Measurements from ENCODE around the gene PKD2L1. TPM values are rescaled to one million over a fixed set of nuclear protein-coding genes. Genes with fewer than 3 reads are reported as not detected.
"Not testable (repeated sequence)": the region's sequence is repeated elsewhere in the genome, so short reads cannot be mapped to it uniquely, and the experiment has no call there.

Gene PKD2L1
- total RNA-seq, 2 donors from 2014 or later: not detected

DNA sequence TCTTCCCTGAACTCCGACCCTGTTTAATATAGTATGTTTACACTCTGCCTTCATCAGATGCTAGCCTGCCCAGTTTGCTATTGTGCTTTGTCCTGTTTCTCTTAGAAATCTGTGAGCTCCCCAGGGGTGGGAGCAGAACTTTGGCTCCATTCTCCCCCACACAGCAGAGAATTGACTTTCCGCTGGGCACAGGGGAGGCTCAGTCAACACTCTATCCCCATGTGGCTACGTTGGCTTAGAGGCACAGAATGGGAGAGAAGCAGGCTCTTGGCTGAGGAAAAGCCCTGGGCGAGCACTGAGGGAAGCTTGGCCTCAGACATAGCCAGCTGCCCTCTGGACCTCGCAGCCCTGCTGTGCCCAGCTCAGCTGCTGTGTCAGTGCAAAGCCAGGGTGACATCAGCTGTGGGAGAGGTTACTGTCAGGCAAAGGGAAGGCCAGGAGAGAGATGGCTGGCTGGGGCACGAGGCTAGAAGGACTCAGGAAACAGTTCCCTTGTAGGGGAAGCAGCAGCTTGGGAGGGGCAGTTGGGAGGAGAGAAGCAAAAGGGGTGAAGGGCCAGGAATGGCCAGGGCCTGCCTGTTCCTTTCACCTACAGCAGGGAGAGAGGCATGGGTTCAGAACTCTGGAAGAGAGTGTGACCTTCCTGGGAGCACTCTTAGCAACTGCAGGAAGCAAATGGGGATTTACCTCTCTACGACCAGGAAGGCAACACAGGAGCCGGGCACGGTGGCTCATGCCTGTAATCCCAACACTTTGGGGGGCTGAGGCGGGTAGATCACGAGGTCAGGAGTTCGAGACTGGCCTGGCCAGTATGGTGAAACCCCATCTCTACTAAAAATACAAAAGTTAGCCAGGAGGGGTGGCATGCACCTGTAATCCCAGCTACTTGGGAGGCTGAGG, 11.2 kb upstream of the PKD2L1 start:
- intact Hi-C loops (cut with DNase I): loop anchor here in 1 of 2 donors (5.0 kb wide), 1 partner anchor 91 kb away; no protein-coding TSS in a partner anchor
- DNase-seq (ENCODE audit: low spot score): no peak

DNA sequence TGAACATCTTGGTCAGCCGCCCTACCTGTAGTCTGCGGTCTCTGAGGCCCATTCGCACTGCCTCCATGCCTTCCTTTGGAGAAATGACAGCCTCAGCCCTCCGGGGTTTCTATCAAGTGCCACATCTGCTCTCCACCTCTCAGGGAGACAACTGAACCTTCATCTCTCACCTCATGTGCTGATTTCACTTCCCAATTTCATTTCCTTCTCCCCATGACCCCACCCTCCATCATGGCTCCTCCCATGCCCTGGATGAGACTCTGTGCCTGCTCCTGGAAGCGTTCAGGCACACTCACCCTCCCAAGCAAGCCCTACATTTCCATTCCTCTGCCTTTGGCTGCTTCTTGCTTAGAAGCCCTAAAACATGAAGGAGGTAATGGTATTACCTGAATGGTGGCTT, 9.2 kb upstream of the PKD2L1 start:
- DNase-seq (ENCODE audit: low spot score): no peak
- intact Hi-C loops (cut with DNase I): loop anchor here in 1 of 2 donors (5.0 kb wide), 1 partner anchor 183 kb away; no protein-coding TSS in a partner anchor

DNA sequence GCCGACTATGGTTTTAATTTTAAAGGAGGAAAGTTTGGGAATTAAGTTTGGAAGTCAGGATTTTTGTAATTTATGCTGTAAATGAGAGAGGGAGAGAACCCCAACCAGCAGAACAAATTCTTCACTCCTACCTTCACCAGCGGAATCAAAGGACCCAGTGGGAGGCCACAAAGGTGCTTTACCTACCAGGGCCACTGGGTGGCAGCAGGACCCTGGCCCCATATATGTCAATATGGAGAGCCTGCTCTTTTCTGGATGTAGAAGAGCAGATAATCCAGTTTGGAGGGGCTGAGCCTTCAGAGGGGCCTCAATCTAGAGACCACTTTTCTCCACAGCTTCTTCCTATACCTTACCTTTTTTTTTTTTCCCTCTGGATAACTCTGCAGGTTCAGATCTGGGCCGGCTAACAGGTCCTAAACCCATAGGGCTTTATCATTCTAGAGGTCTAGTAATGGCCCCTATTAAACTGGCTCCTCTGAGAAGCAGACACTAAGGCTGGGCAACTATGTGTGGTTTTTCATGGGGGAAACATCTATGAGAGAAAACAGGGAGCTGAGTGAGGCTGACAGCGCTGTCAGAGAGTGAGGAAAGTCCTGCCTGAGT, 8.5 kb upstream of the PKD2L1 start:
- intact Hi-C loops (cut with DNase I): loop anchor here in 1 of 2 donors (5.0 kb wide), 1 partner anchor 184 kb away; no protein-coding TSS in a partner anchor
- DNase-seq (ENCODE audit: low spot score): peak; percentile 89

DNA sequence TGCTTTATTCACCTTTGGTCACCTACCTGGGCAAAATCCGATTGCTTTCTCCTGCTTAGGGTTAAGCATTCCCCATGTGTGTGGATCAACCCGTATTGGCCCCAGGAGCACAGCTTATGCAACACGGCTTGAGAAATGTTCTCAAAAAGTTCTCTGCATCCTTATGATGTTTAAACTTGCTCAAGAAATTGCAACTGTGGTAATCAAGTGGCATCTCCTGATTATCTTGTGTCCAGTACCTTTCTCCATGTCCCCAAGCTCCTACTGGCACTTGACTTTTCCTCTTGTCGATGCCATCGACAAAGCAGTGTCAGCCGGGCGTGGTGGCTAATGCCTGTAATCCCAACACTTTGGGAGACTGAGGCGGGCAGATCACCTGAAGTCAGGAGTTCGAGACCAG, 4.7 kb upstream of the PKD2L1 start:
- DNase-seq (ENCODE audit: low spot score): no peak
- intact Hi-C loops (cut with DNase I): loop anchor here in 1 of 2 donors (5.0 kb wide), 1 partner anchor 188 kb away; no protein-coding TSS in a partner anchor

DNA sequence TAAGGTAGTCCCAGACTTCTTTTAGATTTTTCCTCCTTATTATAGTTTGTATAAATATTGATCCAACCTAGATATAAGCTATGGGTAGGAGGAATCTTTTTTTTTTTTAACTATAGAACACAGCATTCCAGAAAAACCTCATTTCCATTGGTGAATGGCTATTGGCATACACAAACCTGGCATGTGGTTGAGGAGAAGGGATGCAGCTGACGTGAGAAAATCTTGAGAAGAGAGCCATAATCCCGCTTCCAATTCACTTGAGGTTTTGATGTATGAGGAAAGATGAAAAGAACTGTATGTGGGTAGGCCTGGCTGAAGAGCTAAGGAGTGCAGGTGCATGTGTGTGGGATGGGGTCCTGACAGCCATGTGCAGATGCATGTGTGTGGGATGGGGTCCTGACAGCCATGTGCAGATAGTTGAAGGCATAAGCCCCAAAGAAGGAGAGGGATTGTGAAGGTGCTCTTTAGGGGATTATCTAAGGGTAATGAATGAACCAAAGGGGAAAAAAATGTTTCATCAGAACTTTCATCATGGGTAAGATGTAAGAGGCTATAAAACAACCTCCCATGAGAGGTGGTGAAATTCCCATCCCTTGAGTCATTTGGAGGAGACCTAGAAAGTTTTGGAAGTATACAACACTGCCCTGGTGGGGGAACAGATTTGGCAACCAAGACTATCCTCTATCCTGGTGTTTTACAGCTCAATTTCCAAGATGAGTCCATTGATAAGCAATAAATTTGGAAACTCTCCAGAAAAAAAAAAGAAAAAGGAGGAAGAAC, 3.8 kb upstream of the PKD2L1 start:
- intact Hi-C loops (cut with DNase I): no loop called here
- DNase-seq (ENCODE audit: low spot score): no peak

DNA sequence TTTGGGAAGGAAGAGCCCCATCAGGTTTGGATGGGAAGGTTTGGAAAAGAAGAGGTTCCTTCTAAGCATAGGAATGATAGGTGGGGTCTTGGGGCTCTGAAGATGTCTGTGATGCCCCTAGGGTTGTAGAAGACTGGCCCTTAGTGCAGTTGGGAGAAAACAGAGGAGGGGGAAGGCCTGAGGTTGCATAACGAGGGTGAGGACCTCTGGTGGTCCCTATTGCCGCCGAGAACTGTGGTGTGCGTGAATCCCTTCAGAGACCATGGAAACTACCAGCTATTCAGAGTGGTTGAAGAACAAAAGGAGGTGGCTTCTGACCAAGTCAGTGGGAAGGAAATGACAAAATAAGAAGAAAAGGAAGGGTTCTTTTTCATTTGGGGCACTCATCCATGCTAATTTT, 3.1 kb upstream of the PKD2L1 start:
- intact Hi-C loops (cut with DNase I): no loop called here

DNA sequence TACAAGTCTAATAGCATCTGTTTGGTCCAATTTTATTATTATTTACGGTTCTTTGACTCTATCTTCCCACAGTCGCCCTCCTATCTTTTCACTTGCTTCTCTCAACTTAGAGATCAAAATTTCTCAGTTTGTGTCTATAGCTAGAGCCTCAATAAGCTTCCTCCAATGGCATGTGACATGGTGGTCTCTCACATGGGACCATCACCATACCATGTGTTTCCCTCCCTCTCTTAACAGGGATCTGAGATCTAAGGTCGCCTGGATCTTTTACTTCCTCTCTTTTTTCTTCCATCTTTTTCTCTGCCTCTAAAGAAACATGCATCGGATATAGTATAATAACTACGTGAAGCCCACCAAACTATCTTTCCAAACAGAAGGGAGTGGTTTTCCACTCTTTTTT, 1.8 kb downstream of the PKD2L1 start:
- intact Hi-C loops (cut with DNase I): no loop called here
- no peak for DNase-seq (ENCODE audit: low spot score)

More for the DNA sequence above, 3.1 kb upstream of the PKD2L1 start:
- DNase-seq (ENCODE audit: low spot score): no peak

DNA sequence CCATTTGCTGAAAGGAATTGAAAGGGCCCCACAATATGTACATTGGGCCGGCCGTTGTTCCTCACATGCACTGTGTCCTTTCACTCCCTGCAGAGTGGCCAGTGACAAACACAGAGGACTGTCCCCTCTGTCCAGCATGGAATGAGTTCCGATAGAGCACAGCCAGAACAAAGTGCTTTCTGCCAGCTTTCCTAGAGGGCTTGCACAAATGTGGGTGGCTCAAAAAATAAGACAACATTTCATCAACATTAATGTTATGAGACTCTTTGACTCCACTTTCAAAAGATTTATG, 2.4 kb downstream of the PKD2L1 start:
- intact Hi-C loops (cut with DNase I): no loop called here
- no peak for DNase-seq (ENCODE audit: low spot score)

DNA sequence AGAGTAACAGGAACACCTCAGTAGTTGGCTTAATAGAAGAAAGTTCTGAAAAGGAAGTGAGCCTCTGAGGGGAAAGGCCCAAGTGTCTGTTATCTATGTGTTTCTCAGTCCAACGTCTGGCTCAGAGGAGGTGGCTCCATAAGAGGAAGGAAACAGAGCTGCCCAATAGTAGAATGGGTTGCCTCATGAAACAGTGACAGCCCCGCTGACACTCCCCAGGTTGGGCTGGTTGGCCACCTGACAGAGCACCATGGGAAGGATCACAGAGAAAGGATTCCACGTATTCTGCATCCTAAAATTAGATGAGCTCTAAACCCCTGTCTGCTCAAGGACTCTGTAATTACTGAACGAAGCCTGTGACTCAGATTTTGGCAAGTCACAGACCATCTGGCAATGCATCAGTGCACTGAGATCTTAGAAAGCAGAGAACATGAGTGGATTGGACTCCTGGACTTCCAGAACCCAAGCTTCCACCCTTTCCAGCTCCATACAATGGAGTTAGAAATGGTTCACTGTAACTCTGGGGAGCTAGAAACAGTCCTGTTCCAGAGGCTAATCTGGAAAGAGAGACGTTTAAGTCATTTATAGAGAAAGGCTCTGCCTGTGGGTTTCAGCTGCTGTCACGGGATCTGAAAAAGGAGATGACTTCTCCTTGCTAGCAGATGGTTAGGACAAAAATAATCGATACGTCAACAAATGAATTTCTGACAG, 2.9 kb downstream of the PKD2L1 start:
- no peak for DNase-seq (ENCODE audit: low spot score)
- intact Hi-C loops (cut with DNase I): no loop called here

DNA sequence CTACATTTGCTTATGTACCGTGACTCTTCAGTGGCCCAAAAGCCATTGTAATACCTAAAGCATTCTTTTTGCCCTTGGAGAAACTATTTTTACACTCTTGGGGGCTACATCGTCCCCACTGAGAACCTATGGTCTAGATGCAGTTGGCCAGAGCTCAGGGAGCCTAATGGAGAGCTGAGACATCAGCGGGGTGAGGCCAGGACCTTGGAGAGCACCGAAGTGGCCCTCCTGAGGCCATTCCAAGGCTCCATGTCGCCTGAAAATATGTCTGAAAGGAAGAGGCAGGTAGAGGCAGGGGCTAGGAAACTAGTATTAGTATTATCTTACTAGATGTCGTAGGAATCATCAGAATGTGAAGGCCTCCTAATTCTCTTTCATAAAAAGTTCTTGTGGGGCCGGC, 4.9 kb downstream of the PKD2L1 start:
- intact Hi-C loops (cut with DNase I): no loop called here
- no peak for DNase-seq (ENCODE audit: low spot score)

DNA sequence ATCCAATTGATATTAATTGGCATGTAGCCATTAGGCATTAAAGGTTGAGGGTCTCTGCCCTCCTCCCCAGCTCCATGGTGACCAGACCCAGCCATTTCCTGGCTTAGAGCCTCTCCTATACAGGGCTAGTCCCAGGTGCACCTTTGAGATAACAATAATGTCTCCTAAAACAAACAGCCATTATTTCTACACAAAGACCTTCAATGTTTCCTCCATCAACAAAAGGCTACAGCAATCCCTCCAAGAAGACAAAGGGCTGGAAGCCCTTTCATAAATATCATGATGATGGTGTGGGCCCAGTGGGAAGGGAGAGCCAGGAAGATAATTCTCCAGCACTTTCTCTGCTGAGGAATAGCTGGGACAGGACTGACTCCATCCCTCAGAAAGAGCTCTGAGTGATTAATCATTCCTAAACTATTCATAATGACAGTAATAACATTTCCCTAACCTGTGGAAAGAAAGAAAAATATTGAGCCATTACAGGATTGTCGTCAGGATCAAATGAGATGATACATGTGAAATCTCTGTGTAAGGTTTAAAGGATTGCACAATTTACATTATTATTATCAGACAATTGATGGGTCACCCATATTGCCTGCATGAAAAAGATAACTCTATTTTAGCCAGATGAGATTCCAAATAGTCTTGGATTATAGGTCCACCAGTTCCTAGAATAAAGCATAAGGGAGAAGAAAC, 10.2 kb downstream of the PKD2L1 start:
- intact Hi-C loops (cut with DNase I): no loop called here

DNA sequence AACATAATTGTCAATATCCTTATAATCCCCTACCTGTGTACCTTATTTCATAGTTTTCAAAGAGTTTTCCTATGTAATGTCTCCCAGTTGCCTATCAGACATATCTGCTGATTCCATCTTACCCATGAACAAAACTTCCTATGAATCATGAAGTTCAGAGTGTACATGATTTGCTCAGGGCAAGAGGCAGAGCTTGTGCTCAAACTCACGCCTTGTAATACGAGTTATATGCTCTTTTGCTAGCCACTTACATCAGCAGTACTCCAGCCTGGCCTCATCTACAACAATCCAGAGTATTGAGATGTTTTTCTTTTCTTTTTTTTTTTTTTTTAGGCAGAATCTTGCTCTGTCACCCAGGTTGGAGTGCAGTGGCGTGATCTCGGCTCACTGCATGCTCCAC, 11.8 kb downstream of the PKD2L1 start:
- no peak for DNase-seq (ENCODE audit: low spot score)
- intact Hi-C loops (cut with DNase I): no loop called here

More for the DNA sequence above, 10.2 kb downstream of the PKD2L1 start:
- no peak for DNase-seq (ENCODE audit: low spot score)

DNA sequence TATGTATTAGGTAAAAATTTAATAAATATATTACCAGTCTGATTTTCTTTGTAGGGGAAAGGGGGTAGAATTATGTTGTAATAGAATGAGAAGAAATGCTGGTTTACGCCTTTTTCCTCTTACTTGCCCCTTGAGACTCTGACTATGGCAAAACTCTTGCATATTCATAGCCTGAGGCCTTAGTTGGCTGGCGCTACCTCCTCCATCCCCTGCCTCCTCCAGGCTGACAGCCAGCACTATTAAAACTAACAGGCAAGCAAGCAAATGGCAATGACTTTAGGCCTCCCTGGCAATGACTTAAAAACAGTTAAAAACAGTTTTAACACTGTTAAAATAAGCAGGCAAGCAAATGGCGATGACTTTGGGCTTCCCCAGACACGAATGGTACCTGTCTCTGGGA, 14.4 kb downstream of the PKD2L1 start:
- DNase-seq (ENCODE audit: low spot score): no peak
- intact Hi-C loops (cut with DNase I): no loop called here

DNA sequence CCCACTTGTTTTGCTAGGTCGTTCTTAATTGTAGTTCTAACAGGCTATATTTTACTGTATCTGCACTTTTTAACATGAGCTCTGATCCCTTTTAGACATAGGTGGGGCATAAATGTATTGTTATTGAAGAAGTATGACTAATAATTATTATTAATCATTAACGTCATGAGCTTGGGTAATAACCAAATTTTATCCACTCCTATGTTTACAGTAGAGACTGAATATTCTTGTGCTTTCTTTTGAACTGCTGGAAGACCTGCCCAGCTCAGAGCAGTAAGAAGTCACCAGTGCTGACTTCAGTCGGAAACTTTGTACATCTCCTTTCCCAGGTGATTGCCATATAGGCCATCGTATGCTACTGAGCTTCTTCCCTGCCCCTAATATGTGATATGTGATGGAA, 18.7 kb downstream of the PKD2L1 start:
- no peak for DNase-seq (ENCODE audit: low spot score)
- intact Hi-C loops (cut with DNase I): no loop called here

DNA sequence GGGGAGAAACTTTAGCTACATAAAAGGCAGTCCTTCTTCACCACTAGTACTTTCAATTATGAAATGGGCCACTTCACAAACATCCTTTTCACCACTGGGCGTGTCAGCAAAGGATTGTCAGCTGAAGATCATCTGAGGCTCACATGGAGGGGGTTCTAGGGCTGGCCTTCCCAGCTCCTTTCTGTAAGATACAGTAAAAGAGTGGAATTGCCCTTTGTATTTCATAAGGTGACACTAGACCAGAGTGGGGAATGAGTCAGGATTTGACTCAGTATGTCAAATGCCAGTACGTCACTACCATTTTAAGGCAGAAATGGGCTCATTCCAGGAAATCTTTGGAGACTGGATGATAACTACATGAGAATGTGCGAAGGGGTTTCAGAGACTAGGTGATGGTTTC, 22.3 kb downstream of the PKD2L1 start:
- no peak for DNase-seq (ENCODE audit: low spot score)
- intact Hi-C loops (cut with DNase I): no loop called here

DNA sequence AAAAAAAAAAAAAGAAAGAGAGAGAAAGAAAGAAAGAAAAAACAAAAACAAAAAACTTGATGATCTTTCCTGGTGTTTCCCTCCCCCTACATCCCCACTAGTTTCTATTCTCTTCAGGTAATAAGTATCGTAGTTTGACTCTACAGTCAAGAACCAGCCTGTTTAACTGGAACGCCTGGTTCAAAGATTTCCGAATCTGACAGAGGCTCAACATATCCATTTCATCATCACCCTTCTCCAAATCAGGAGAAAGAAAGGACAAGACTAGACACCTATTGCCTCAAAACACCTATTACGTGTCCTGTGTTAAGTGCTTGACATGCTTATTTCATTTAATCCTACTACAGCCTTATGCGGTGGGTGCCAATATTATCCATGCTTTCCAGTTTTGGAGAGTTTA, 23.2 kb downstream of the PKD2L1 start:
- no peak for DNase-seq (ENCODE audit: low spot score)
- intact Hi-C loops (cut with DNase I): no loop called here

DNA sequence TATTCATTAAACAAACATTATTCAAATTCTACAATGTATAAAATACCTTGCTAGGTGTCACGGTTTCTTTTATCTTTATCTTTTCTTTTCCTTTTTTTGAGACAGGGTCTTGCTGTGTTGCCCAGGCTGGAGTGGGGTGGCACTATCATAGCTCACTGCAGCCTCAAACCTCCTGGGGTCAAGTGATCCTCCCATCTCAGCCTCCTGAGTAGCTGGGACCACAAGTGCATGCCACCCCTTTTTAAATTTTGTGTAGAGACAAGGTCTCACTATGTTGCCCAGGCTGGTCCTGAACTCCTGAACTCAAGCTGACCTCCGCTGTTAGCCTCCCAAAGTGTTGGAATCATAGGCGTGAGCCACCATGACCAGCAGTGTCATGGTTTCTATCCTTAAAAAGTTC, 25.6 kb downstream of the PKD2L1 start:
- intact Hi-C loops (cut with DNase I): no loop called here
- no peak for DNase-seq (ENCODE audit: low spot score)

DNA sequence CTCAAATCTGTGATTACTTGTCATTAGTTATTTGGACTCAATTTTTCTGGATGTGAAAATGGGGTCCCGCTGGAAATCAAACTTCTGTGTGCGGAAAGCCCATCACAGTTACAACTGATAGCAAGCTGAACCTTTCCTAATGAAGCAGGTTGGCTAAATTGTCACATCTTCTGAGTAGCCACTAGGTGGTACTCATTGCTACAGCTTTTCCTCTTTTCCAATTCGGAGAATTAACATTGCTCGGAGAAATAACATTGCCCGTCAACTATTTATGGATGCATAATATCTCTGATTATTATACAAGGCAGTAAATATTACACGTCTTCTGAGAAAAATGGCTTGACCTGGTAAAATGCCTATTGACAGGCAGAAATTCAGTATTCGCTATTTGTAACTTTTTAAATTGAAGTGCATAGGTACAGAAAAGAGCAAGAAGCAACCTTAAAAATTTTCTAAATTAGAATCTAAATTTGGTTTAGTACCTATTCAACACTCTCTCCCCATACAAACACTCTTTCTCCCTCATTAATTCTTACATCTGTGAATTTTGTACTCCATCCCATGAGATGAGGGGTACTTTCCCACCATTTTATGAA, 26.2 kb downstream of the PKD2L1 start:
- intact Hi-C loops (cut with DNase I): no loop called here
- no peak for DNase-seq (ENCODE audit: low spot score)

DNA sequence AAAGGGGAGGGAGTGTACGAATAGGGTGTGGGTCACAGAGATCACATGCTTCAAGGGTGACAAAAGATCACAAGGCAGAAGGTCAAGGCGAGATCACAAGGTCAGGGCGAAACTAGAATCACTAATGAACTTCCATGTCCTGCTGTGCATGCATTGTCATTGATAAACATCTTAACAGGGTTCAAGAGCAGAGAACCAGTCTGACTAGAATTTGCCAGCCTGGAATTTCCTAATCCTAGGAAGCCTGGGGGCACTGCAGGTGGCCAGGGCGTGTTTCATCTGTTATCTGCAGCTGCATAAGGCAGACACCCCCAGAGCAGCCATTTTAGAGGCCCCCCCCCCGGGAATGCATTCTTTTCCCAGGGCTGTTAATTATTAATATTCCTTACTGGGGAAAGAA, 28.9 kb downstream of the PKD2L1 start:
- DNase-seq (ENCODE audit: low spot score); intact Hi-C loops (cut with DNase I): not testable (repeated sequence)
